Keratinocyte (primary cell): ENCODE results near the gene ZC3H18. TPM values are rescaled to one million over a fixed set of nuclear protein-coding genes. Genes with fewer than 3 reads are reported as not detected.

ENCODE experiments used
- DNase-seq: peaks from one replicate; pipeline ENCODE4 v3.0.0-alpha.2; 2011; ENCODE audit warnings: low read depth, missing footprints, low spot score
- FAIRE-seq: peaks from 2 replicates; lab custom pipeline; 2011; peaks lifted over from hg19 to GRCh38; lab: Jason Lieb, UNC
- H2AFZ ChIP-seq: 2 replicates; pipeline ENCODE4 v1.6.0; 2012; ENCODE audit warnings: low read length, control low read depth, inconsistent platforms; ENCODE audit not compliant: control insufficient read depth
- H3K27ac ChIP-seq: 2 replicates; pipeline ENCODE4 v1.5.1; 2011; ENCODE audit warnings: low read length; ENCODE audit not compliant: control insufficient read depth, insufficient read depth
- H3K27me3 ChIP-seq: 3 replicates; pipeline ENCODE4 v1.6.0; 2011; ENCODE audit warnings: low read length; ENCODE audit not compliant: control insufficient read depth, insufficient read depth; ENCODE audit errors: extremely low read depth
- H3K36me3 ChIP-seq, 2 experiments: 2 replicates in 1 of 2; 3 replicates in 1 of 2; pipeline ENCODE4 v1.5.1; 2011; ENCODE audit warnings: low read length in 2 of 2, mild to moderate bottlenecking in 1 of 2; ENCODE audit not compliant: control insufficient read depth in 2 of 2, insufficient read depth in 2 of 2; ENCODE audit errors: extremely low read depth in 1 of 2
- H3K4me1 ChIP-seq: 3 replicates; pipeline ENCODE4 v1.5.1; 2011; ENCODE audit warnings: low read length; ENCODE audit not compliant: control insufficient read depth, insufficient read depth; ENCODE audit errors: extremely low read depth
- H3K4me2 ChIP-seq: 3 replicates; pipeline ENCODE4 v1.6.0; 2011; ENCODE audit warnings: low read depth, low read length; ENCODE audit not compliant: control insufficient read depth, insufficient read depth; ENCODE audit errors: extremely low read depth
- H3K4me3 ChIP-seq, 3 experiments: fragments of 200-600 bp in 1 of 3; sonication (generic) in 1 of 3; 2 replicates in 2 of 3; 3 replicates in 1 of 3; pipeline ENCODE4 v1.5.1; 2011 to 2016; ENCODE audit warnings: low read length in 3 of 3, mild to moderate bottlenecking in 3 of 3, control low read depth in 2 of 3, inconsistent platforms in 1 of 3, low read depth in 1 of 3, mixed read lengths in 1 of 3, mixed run types in 1 of 3, moderate library complexity in 1 of 3; ENCODE audit not compliant: control insufficient read depth in 2 of 3, insufficient read depth in 2 of 3; ENCODE audit errors: extremely low read depth in 1 of 3
- H3K79me2 ChIP-seq: 2 replicates; pipeline ENCODE4 v1.6.0; 2012; ENCODE audit warnings: low read length; ENCODE audit not compliant: control insufficient read depth, insufficient read depth
- H3K9ac ChIP-seq: 3 replicates; pipeline ENCODE4 v1.6.0; 2011; ENCODE audit warnings: low read length; ENCODE audit not compliant: control insufficient read depth, insufficient read depth; ENCODE audit errors: extremely low read depth
- H3K9me1 ChIP-seq: 3 replicates; pipeline ENCODE4 v1.6.0; 2011; ENCODE audit warnings: low read length; ENCODE audit not compliant: control insufficient read depth, insufficient read depth; ENCODE audit errors: extremely low read depth
- H3K9me3 ChIP-seq: 2 replicates; pipeline ENCODE4 v1.5.1; 2012; ENCODE audit warnings: low read depth, low read length; ENCODE audit not compliant: control insufficient read depth
- H4K20me1 ChIP-seq: 3 replicates; pipeline ENCODE4 v1.6.0; 2011; ENCODE audit warnings: low read length; ENCODE audit not compliant: control insufficient read depth, insufficient read depth; ENCODE audit errors: extremely low read depth
- CTCF ChIP-seq, 3 experiments: IDR thresholded peaks in 1 of 3; conservative IDR thresholded peaks in 1 of 3; optimal IDR thresholded peaks in 1 of 3; 2 replicates in 2 of 3; 3 replicates in 1 of 3; pipeline versions ENCODE3 to v1.5.1; 2011; ENCODE audit warnings: low read length in 3 of 3, mild to moderate bottlenecking in 3 of 3, moderate library complexity in 2 of 3, control low read depth in 1 of 3, inconsistent platforms in 1 of 3; ENCODE audit not compliant: insufficient read depth in 2 of 3; ENCODE audit errors: extremely low read depth in 1 of 3
- EZH2 ChIP-seq: IDR thresholded peaks from one replicate; pipeline ENCODE4 v1.6.1; 2012; ENCODE audit warnings: inconsistent platforms, mild to moderate bottlenecking, low read length, moderate library complexity
- dilution Hi-C: fragments of 300-500 bp; cut with MboI; formaldehyde crosslinking; loops from one replicate; pipeline ENCODE4 v1.7.0; 2020; ENCODE audit warnings: low sequenced_read_pairs; ENCODE audit not compliant: extremely low pct_ligation_motif_present
- polyA plus RNA-seq, 5 experiments: library from polyadenylated mRNA; depleted of rRNA in 3 of 5; stranded (reverse) in 3 of 5; stranded (forward) in 1 of 5; unstranded in 1 of 5; fragments of >200 nt; gene quantifications; 1 replicate in 1 of 5; 2 replicates in 3 of 5; 3 replicates in 1 of 5; pipeline versions ENCODE4 v1.2.1 to v1.2.3, GENCODE V29; 2011 to 2012; ENCODE audit warnings: missing spikeins in 2 of 5, low read depth in 1 of 5, low replicate concordance in 1 of 5

Gene ZC3H18
- polyA plus RNA-seq, 1 donor (not counting 4 experiments of a cell fraction or from before 2014, with no cell fraction given): 7.5 TPM

GRCh38 chr16:88629835-88630234, 59.6 kb downstream of the ZC3H18 start:
- DNase-seq: no peak
- Histone ChIP-seq H3K27me3 (no peaks in the 10 kb centered on the region), H3K79me2 (no peaks in the 10 kb centered on the region), H3K9me3 (no peaks in the 10 kb centered on the region), H3K4me2 (no peak overlapping the region), H2AFZ (no peak overlapping the region), H3K9me1 (no peaks in the 10 kb centered on the region), H3K27ac (no peak overlapping the region), H3K9ac (no peak overlapping the region), H3K4me1 (peaks cover 5% of the 10 kb centered on the region), H4K20me1 (no peaks in the 10 kb centered on the region), H3K4me3 (no peak overlapping the region), H3K36me3 (peaks cover 22 to 35% of the 10 kb centered on the region in 2 experiments)
- dilution Hi-C loops: no loop called here
- FAIRE-seq: no peak
- TF ChIP-seq EZH2 (no peak), CTCF (optimal IDR thresholded peaks at IDR 0.05 in 1 of 3, IDR thresholded peaks at IDR 0.05 in 1 of 3, conservative IDR thresholded peaks at IDR 0.05 in 1 of 3; ENCODE audit: extremely low read depth in 1 of 3, insufficient read depth in 2 of 3, low read length in 3 of 3) (no peak)

GRCh38 chr16:88630433-88630832, 60.2 kb downstream of the ZC3H18 start:
- no peak overlapping the region for H3K27ac ChIP-seq
- H3K27me3 ChIP-seq: peaks cover 6% of the 10 kb centered on the region
- no peak overlapping the region for H3K4me3 ChIP-seq
- no peaks in the 10 kb centered on the region for H3K79me2 ChIP-seq
- no peaks in the 10 kb centered on the region for H3K9me1 ChIP-seq
- H3K9me3 ChIP-seq: no peaks in the 10 kb centered on the region
- no peak overlapping the region for H2AFZ ChIP-seq
- H3K9ac ChIP-seq: no peak overlapping the region
- no peak overlapping the region for H3K4me2 ChIP-seq
- H3K36me3 ChIP-seq: peaks cover 16 to 29% of the 10 kb centered on the region in 2 experiments
- H4K20me1 ChIP-seq: no peaks in the 10 kb centered on the region
- no peak for DNase-seq
- TF ChIP-seq CTCF (optimal IDR thresholded peaks at IDR 0.05 in 1 of 3, IDR thresholded peaks at IDR 0.05 in 1 of 3, conservative IDR thresholded peaks at IDR 0.05 in 1 of 3; ENCODE audit: extremely low read depth in 1 of 3, insufficient read depth in 2 of 3, low read length in 3 of 3): no peak
- TF ChIP-seq EZH2: no peak
- no peak for FAIRE-seq
- dilution Hi-C loops: no loop called here
- H3K4me1 ChIP-seq: peaks cover 11% of the 10 kb centered on the region
